K562 (cell line): ENCODE data around the gene OR7C1. TPM values are rescaled to one million over a fixed set of nuclear protein-coding genes. Genes with fewer than 3 reads are reported as not detected.

ENCODE experiments used
- CEBPB ChIP-seq: fragments of 450-650 bp; IDR thresholded peaks from 2 replicates; pipeline ENCODE4 v1.6.1; 2016; ENCODE audit warnings: missing genetic modification characterization, missing compliant biosample characterization
- CUX1 ChIP-seq: fragments of 200-800 bp; sonication (Bioruptor generic); IDR thresholded peaks from 2 replicates; pipeline ENCODE4 v1.6.1; 2016; ENCODE audit warnings: missing genetic modification characterization, missing compliant biosample characterization
- DPF2 ChIP-seq: fragments of 450-650 bp; IDR thresholded peaks from 2 replicates; pipeline ENCODE4 v1.6.1; 2016
- FOXO4 ChIP-seq: fragments of 450-650 bp; formaldehyde crosslinking; IDR thresholded peaks from 2 replicates; pipeline ENCODE4 v1.4.0; 2020; ENCODE audit warnings: mild to moderate bottlenecking, moderate library complexity
- HDAC1 ChIP-seq, 2 experiments: fragments of 450-650 bp; IDR thresholded peaks; 2 replicates each; pipeline ENCODE4 v1.6.1; 2016 to 2017; ENCODE audit warnings: inconsistent platforms in 1 of 2, mild to moderate bottlenecking in 1 of 2, moderate library complexity in 1 of 2
- HEY1 ChIP-seq: fragments of 250-450 bp; sonication (Bioruptor Pico); IDR thresholded peaks from 2 replicates; pipeline ENCODE4 v1.5.0; 2020; ENCODE audit warnings: mild to moderate bottlenecking, moderate library complexity, borderline replicate concordance
- MAZ ChIP-seq, 2 experiments: fragments of 450-650 bp in 1 of 2; sonication (generic) in 1 of 2; formaldehyde crosslinking; IDR thresholded peaks in 1 of 2; conservative IDR thresholded peaks in 1 of 2; 2 replicates each; pipeline versions ENCODE4 v1.4.0 to v1.5.0; 2020; ENCODE audit warnings: mild to moderate bottlenecking in 1 of 2, missing genetic modification reagents in 1 of 2
- MBD1 ChIP-seq: fragments of 250-450 bp; sonication (Bioruptor Pico); IDR thresholded peaks from 2 replicates; pipeline ENCODE4 v1.8.0; 2022; ENCODE audit warnings: inconsistent platforms
- NCOA1 ChIP-seq: fragments of 450-650 bp; IDR thresholded peaks from 2 replicates; pipeline ENCODE4 v1.6.1; 2016; ENCODE audit warnings: low read depth
- POLR2B ChIP-seq: fragments of 450-650 bp; IDR thresholded peaks from 2 replicates; pipeline ENCODE4 v1.6.1; 2018; ENCODE audit warnings: low read depth; ENCODE audit not compliant: partially characterized antibody
- RAD21 ChIP-seq, 2 experiments: fragments of 250-450 bp in 1 of 2; fragments of 450-650 bp in 1 of 2; sonication (Bioruptor Pico) in 1 of 2; formaldehyde crosslinking in 1 of 2; IDR thresholded peaks in 1 of 2; conservative IDR thresholded peaks in 1 of 2; 2 replicates each; pipeline versions ENCODE4 v1.4.0 to v1.8.0; 2020 to 2022; ENCODE audit warnings: mild to moderate bottlenecking in 2 of 2, moderate library complexity in 1 of 2
- SMARCE1 ChIP-seq: fragments of 450-650 bp; IDR thresholded peaks from 2 replicates; pipeline ENCODE4 v1.7.1; 2016; ENCODE audit warnings: mild to moderate bottlenecking
- VEZF1 ChIP-seq: fragments of 200-800 bp; sonication (Bioruptor generic); IDR thresholded peaks from 2 replicates; pipeline ENCODE4 v1.6.1; 2017; ENCODE audit warnings: missing genetic modification characterization, missing compliant biosample characterization
- YBX1 ChIP-seq: fragments of 450-650 bp; IDR thresholded peaks from 2 replicates; pipeline ENCODE4 v1.7.1; 2016; ENCODE audit warnings: mild to moderate bottlenecking
- ZEB2 ChIP-seq: fragments of 450-650 bp; IDR thresholded peaks from 2 replicates; pipeline ENCODE4 v1.6.1; 2016
- ZNF551 ChIP-seq: fragments of 250-450 bp; sonication (Bioruptor Pico); IDR thresholded peaks from 2 replicates; pipeline ENCODE4 v1.5.0; 2021; ENCODE audit warnings: mild to moderate bottlenecking, moderate library complexity
- polyA plus RNA-seq, 8 experiments: library from polyadenylated mRNA; depleted of rRNA in 4 of 8; stranded (reverse) in 5 of 8; unstranded in 3 of 8; fragments of >200 nt; fragmentation: Nextera tagmentation in 2 of 8; fragmentation: Illumina TruSeq in 1 of 8; extraction: Ambion mirVana in 2 of 8; extraction: Trizol in 1 of 8; gene quantifications; 2 replicates each; pipeline versions ENCODE4 v1.2.1 to v1.2.3, GENCODE V29; 2011 to 2014; ENCODE audit warnings: inconsistent platforms in 1 of 8, missing spikeins in 1 of 8
- total RNA-seq, 7 experiments: library from RNA; depleted of rRNA in 6 of 7; stranded (reverse); fragments of >200 nt in 6 of 7; fragmentation: Illumina TruSeq in 2 of 7; extraction: Trizol in 2 of 7; gene quantifications; 2 replicates each; pipeline versions ENCODE4 v1.2.1 to v1.2.3, GENCODE V29; 2011 to 2021; ENCODE audit warnings: low replicate concordance in 1 of 7

OR7C1 gene
- total and polyA plus RNA-seq, 9 of the 15 experiments (the other 6 are each of a cell fraction or from before 2014, with no cell fraction given): 0.01 to 0.18 (median 0.10) TPM; not detected in 1

- TF ChIP-seq NCOA1 (no peak), YBX1 (no peak), ZNF551 (CRISPR knock-in tag) (no peak), DPF2 (0 out of 2 replicates have a peak, but pooled peaks have one; percentile 32), CEBPB (tag) (no peak), HEY1 (CRISPR knock-in tag) (no peak), CUX1 (CRISPR knock-in tag) (no peak), VEZF1 (CRISPR knock-in tag) (peak; percentile 69; the same call in 1 of the 2 replicates), SMARCE1 (peak; percentile 41; the same call in 1 of the 2 replicates), FOXO4 (no peak), POLR2B (peak; percentile 26), ZEB2 (0 out of 2 replicates have a peak, but pooled peaks have one; percentile 17), RAD21 (CRISPR knock-in tag; conservative IDR thresholded peaks at IDR 0.05 in 1 of 2, IDR thresholded peaks at IDR 0.05 in 1 of 2) (peak in 1 of 2 experiments; percentile 3; a peak in 1 of 4 replicates), MAZ (CRISPR knock-in tag; conservative IDR thresholded peaks at IDR 0.05 in 1 of 2, IDR thresholded peaks at IDR 0.05 in 1 of 2) (peak in 1 of 2 experiments; percentile 81; a peak in 2 of 4 replicates), MBD1 (no peak), HDAC1 (IDR thresholded peaks at IDR 0.05) (peak in 1 of 2 experiments; percentile 46; a peak in 1 of 4 replicates)
These were observed 59.0 kb downstream of the OR7C1 start (continued) for GRCh38 chr19:14775869-14776586.
